Thyroid gland (tissue), 4 donors: ENCODE measurements around the gene MPP4.

ENCODE experiments used
- POLR2A ChIP-seq, 2 donors: fragments of 450-650 bp; IDR thresholded peaks; one replicate each; pipeline ENCODE4 v1.6.1; 2017; ENCODE audit warnings: antibody characterized with exemption in 2 of 2, mild to moderate bottlenecking in 2 of 2, moderate library complexity in 1 of 2
- TF ChIP-seq, protein P1 (sequence below), 6 experiments: fragments of 200-600 bp in 3 of 6; fragments of 450-650 bp in 3 of 6; sonication (generic) in 3 of 6; IDR thresholded peaks; one replicate each; pipeline ENCODE4 v1.5.1; 2016 to 2019; ENCODE audit warnings: antibody characterized with exemption in 6 of 6, mild to moderate bottlenecking in 2 of 6, inconsistent platforms in 1 of 6, moderate library complexity in 1 of 6

DNA sequence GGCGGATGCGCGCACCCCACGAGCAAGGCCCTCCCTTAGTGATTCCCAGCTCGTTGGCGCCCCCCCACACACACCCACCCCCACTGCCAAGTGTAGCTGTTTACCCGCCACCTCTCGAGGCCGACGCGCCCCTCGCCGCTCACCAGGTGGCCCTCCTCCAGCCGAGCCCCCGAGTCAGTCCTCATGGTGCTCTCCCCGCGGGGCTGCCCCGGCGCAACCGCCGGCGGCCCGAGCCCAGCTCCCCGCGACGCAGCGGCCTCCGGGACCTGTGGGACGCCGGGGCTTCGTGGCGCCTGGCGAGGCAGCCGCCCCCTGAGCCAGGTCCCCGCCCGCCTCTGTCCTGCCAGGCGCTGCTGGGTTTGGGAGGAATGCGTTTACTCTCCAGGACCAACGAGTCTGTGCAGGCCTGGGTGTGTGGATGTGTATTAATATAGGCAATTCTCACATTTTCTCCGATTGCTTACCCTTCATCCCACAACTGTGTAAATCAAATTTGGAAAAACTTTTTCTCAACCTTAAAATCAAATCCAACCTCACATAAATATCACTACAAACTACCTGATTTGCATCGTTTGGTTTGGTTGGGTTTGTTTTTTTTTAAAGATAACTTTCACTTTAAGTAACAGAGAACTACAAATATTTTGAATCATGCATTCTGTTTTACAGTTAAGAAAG, 55.1 kb downstream of the MPP4 start, which contains the start of gene TMEM237:
- TF ChIP-seq, protein P1, sequence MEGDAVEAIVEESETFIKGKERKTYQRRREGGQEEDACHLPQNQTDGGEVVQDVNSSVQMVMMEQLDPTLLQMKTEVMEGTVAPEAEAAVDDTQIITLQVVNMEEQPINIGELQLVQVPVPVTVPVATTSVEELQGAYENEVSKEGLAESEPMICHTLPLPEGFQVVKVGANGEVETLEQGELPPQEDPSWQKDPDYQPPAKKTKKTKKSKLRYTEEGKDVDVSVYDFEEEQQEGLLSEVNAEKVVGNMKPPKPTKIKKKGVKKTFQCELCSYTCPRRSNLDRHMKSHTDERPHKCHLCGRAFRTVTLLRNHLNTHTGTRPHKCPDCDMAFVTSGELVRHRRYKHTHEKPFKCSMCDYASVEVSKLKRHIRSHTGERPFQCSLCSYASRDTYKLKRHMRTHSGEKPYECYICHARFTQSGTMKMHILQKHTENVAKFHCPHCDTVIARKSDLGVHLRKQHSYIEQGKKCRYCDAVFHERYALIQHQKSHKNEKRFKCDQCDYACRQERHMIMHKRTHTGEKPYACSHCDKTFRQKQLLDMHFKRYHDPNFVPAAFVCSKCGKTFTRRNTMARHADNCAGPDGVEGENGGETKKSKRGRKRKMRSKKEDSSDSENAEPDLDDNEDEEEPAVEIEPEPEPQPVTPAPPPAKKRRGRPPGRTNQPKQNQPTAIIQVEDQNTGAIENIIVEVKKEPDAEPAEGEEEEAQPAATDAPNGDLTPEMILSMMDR (IDR thresholded peaks at IDR 0.05), result no peak
- peak in 1 of 2 donors; percentile 44 for TF ChIP-seq POLR2A (IDR thresholded peaks at IDR 0.05)
